ENCODE results near the gene BRD8. TPM values are rescaled to one million over a fixed set of nuclear protein-coding genes. Genes with fewer than 3 reads are reported as not detected.
"Not testable (repeated sequence)": the region's sequence is repeated elsewhere in the genome, so short reads cannot be mapped to it uniquely, and the experiment has no call there.

The BRD8 gene
- total RNA-seq, 1 donor from 2014 or later = 62.3 TPM

- no peaks in the 10 kb centered on the region for H3K27me3 Mint-ChIP-seq (ENCODE audit: unreplicated experiment)
- DNase-seq = no peak
- no peaks in the 10 kb centered on the region for H3K36me3 Mint-ChIP-seq (ENCODE audit: unreplicated experiment)
- no peaks in the 10 kb centered on the region for H3K9me3 Mint-ChIP-seq (ENCODE audit: unreplicated experiment)
- TF ChIP-seq CTCF (IDR thresholded peaks at IDR 0.05; ENCODE audit: partially characterized antibody, unreplicated experiment) = no peak
- H3K4me3 Mint-ChIP-seq (ENCODE audit: unreplicated experiment) = no peak overlapping the region
- no peak overlapping the region for H3K27ac Mint-ChIP-seq (ENCODE audit: unreplicated experiment)
- no peaks in the 10 kb centered on the region for H3K4me1 Mint-ChIP-seq (ENCODE audit: low read depth, unreplicated experiment)
These were observed 17.7 kb downstream of the BRD8 start for GRCh38 chr5:138160706-138161105.

GRCh38 chr5:138159666-138160065 lies 18.8 kb downstream of the BRD8 start:
- Mint-ChIP-seq H3K27ac (ENCODE audit: unreplicated experiment) (no peak overlapping the region), H3K4me1 (ENCODE audit: low read depth, unreplicated experiment) (no peaks in the 10 kb centered on the region), H3K36me3 (ENCODE audit: unreplicated experiment) (no peaks in the 10 kb centered on the region), H3K27me3 (ENCODE audit: unreplicated experiment) (no peaks in the 10 kb centered on the region), H3K4me3 (ENCODE audit: unreplicated experiment) (no peak overlapping the region), H3K9me3 (ENCODE audit: unreplicated experiment) (no peaks in the 10 kb centered on the region)
- no peak for TF ChIP-seq CTCF (IDR thresholded peaks at IDR 0.05; ENCODE audit: partially characterized antibody, unreplicated experiment)
- DNase-seq = no peak

- no peak for TF ChIP-seq CTCF (IDR thresholded peaks at IDR 0.05; ENCODE audit: partially characterized antibody, unreplicated experiment)
- no peaks in the 10 kb centered on the region for H3K4me1 Mint-ChIP-seq (ENCODE audit: low read depth, unreplicated experiment)
- no peak for DNase-seq
- H3K27me3 Mint-ChIP-seq (ENCODE audit: unreplicated experiment) = no peaks in the 10 kb centered on the region
- no peaks in the 10 kb centered on the region for H3K36me3 Mint-ChIP-seq (ENCODE audit: unreplicated experiment)
- no peak overlapping the region for H3K4me3 Mint-ChIP-seq (ENCODE audit: unreplicated experiment)
- no peaks in the 10 kb centered on the region for H3K9me3 Mint-ChIP-seq (ENCODE audit: unreplicated experiment)
- no peak overlapping the region for H3K27ac Mint-ChIP-seq (ENCODE audit: unreplicated experiment)
These were observed 20.8 kb downstream of the BRD8 start for GRCh38 chr5:138157626-138158025.

GRCh38 chr5:138155977-138156376 lies 22.5 kb downstream of the BRD8 start:
- not testable (repeated sequence) for H3K36me3 Mint-ChIP-seq (ENCODE audit: unreplicated experiment); H3K27ac Mint-ChIP-seq (ENCODE audit: unreplicated experiment); H3K9me3 Mint-ChIP-seq (ENCODE audit: unreplicated experiment); H3K4me3 Mint-ChIP-seq (ENCODE audit: unreplicated experiment); H3K27me3 Mint-ChIP-seq (ENCODE audit: unreplicated experiment); H3K4me1 Mint-ChIP-seq (ENCODE audit: low read depth, unreplicated experiment); DNase-seq

GRCh38 chr5:138149530-138149929 lies 28.9 kb downstream of the BRD8 start:
- Mint-ChIP-seq H3K9me3 (ENCODE audit: unreplicated experiment) (no peaks in the 10 kb centered on the region), H3K27ac (ENCODE audit: unreplicated experiment) (no peak overlapping the region), H3K4me3 (ENCODE audit: unreplicated experiment) (no peak overlapping the region), H3K36me3 (ENCODE audit: unreplicated experiment) (no peaks in the 10 kb centered on the region), H3K4me1 (ENCODE audit: low read depth, unreplicated experiment) (no peaks in the 10 kb centered on the region), H3K27me3 (ENCODE audit: unreplicated experiment) (no peaks in the 10 kb centered on the region)
- no peak for TF ChIP-seq CTCF (IDR thresholded peaks at IDR 0.05; ENCODE audit: partially characterized antibody, unreplicated experiment)
- no peak for DNase-seq

- no peak for DNase-seq
- Mint-ChIP-seq H3K9me3 (ENCODE audit: unreplicated experiment) (no peaks in the 10 kb centered on the region), H3K27ac (ENCODE audit: unreplicated experiment) (no peak overlapping the region), H3K36me3 (ENCODE audit: unreplicated experiment) (no peaks in the 10 kb centered on the region), H3K4me3 (ENCODE audit: unreplicated experiment) (no peak overlapping the region), H3K27me3 (ENCODE audit: unreplicated experiment) (no peaks in the 10 kb centered on the region), H3K4me1 (ENCODE audit: low read depth, unreplicated experiment) (no peaks in the 10 kb centered on the region)
- TF ChIP-seq CTCF (IDR thresholded peaks at IDR 0.05; ENCODE audit: partially characterized antibody, unreplicated experiment) = no peak
These were observed 29.6 kb downstream of the BRD8 start for GRCh38 chr5:138148811-138149210.

GRCh38 chr5:138143578-138143977 lies 34.9 kb downstream of the BRD8 start:
- not testable (repeated sequence) for DNase-seq; H3K9me3 Mint-ChIP-seq (ENCODE audit: unreplicated experiment); H3K36me3 Mint-ChIP-seq (ENCODE audit: unreplicated experiment); H3K4me1 Mint-ChIP-seq (ENCODE audit: low read depth, unreplicated experiment); H3K27ac Mint-ChIP-seq (ENCODE audit: unreplicated experiment); H3K4me3 Mint-ChIP-seq (ENCODE audit: unreplicated experiment); H3K27me3 Mint-ChIP-seq (ENCODE audit: unreplicated experiment)

All from glutamatergic neuron (in vitro differentiated cells).